Stomach (tissue), 4 donors: ENCODE data around the gene RELA.

Source experiments
- CTCF ChIP-seq, 7 experiments: fragments of 450-650 bp in 4 of 7; fragments of 200-600 bp in 3 of 7; sonication (generic) in 3 of 7; IDR thresholded peaks; one replicate each; pipeline ENCODE4 v1.5.1; 2016 to 2019; ENCODE audit warnings: antibody characterized with exemption in 7 of 7, control low read depth in 2 of 7, mild to moderate bottlenecking in 1 of 7
- POLR2AphosphoS5 ChIP-seq, 3 donors: sonication (generic); formaldehyde crosslinking; IDR thresholded peaks; one replicate each; pipeline ENCODE4 v1.6.1; 2016; ENCODE audit warnings: antibody characterized with exemption in 3 of 3

- TF ChIP-seq CTCF (IDR thresholded peaks at IDR 0.05): no peak
- no peak for TF ChIP-seq POLR2AphosphoS5 (IDR thresholded peaks at IDR 0.05)
Observed at GRCh38 chr11:65613091-65613928, 49.4 kb downstream of the RELA start.
